PC-3 (cell line): ENCODE data around the gene TFF2. TPM values are rescaled to one million over a fixed set of nuclear protein-coding genes. Genes with fewer than 3 reads are reported as not detected.

ENCODE experiments used
- ATAC-seq: fragments of 200-7000 bp; cut with Tn5 transposase; 2 replicates; pipeline ENCODE4 v1.9.1; 2020; ENCODE audit warnings: mild to moderate bottlenecking, moderate library complexity
- BruUV-seq: library from RNA; stranded (reverse); fragments of 400-500 nt; replicated peaks from 2 replicates; lab custom pipeline; 2021; lab: Mats Ljungman, UMichigan
- CTCF ChIA-PET: fragments of 300-600 bp; sonication (Branson Sonifier 250); formaldehyde crosslinking; loops from one replicate; lab custom pipeline; 2022; ENCODE audit warnings: antibody characterized with exemption; lab: Charles Lee
- POLR2A ChIA-PET: fragments of 300-600 bp; sonication (Branson Sonifier 250); formaldehyde crosslinking; loops from one replicate; lab custom pipeline; 2022; ENCODE audit warnings: antibody characterized with exemption; ENCODE audit not compliant: unreplicated experiment; lab: Charles Lee
- DNase-seq: peaks from one replicate; pipeline ENCODE4 v3.0.0-alpha.2; 2015
- H2AFZ ChIP-seq: fragments of 300-600 bp; sonication (generic); 2 replicates; pipeline ENCODE4 v1.6.0; 2016; ENCODE audit warnings: antibody characterized with exemption, low read length
- H3F3A ChIP-seq: fragments of 300-600 bp; sonication (generic); one replicate; pipeline ENCODE4 v1.6.0; 2017; ENCODE audit warnings: antibody characterized with exemption, low read length, control low read depth, mild to moderate bottlenecking; ENCODE audit not compliant: unreplicated experiment
- H3K27ac ChIP-seq: fragments of 300-600 bp; sonication (generic); 2 replicates; pipeline ENCODE4 v1.5.1; 2016; ENCODE audit warnings: mild to moderate bottlenecking, low read length
- H3K27me3 ChIP-seq: fragments of 300-600 bp; sonication (generic); 2 replicates; pipeline ENCODE4 v1.6.1; 2016; ENCODE audit warnings: low read length, mixed read lengths
- H3K36me3 ChIP-seq: fragments of 300-600 bp; sonication (generic); 2 replicates; pipeline ENCODE4 v1.6.1; 2016; ENCODE audit warnings: low read depth, mixed run types, low read length, mixed read lengths
- H3K4me1 ChIP-seq: fragments of 300-600 bp; sonication (generic); 2 replicates; pipeline ENCODE4 v1.5.1; 2016; ENCODE audit warnings: low read length; ENCODE audit not compliant: insufficient read depth
- H3K4me2 ChIP-seq: fragments of 300-600 bp; sonication (generic); 2 replicates; pipeline ENCODE4 v1.6.0; 2016; ENCODE audit warnings: low read length
- H3K4me3 ChIP-seq: fragments of 300-600 bp; sonication (generic); 2 replicates; pipeline ENCODE4 v1.5.1; 2016; ENCODE audit warnings: mild to moderate bottlenecking, low read length, mixed read lengths
- H3K79me2 ChIP-seq: fragments of 300-600 bp; sonication (generic); 2 replicates; pipeline ENCODE4 v1.6.1; 2017; ENCODE audit warnings: low read length, mixed read lengths
- H3K9ac ChIP-seq: fragments of 300-600 bp; sonication (generic); 2 replicates; pipeline ENCODE4 v1.6.0; 2016; ENCODE audit warnings: mild to moderate bottlenecking, low read length
- H3K9me2 ChIP-seq: fragments of 300-600 bp; sonication (generic); replicated peaks from 2 replicates; pipeline ENCODE4 v1.6.1; 2016; ENCODE audit warnings: mixed run types, low read length, mixed read lengths
- H3K9me3 ChIP-seq: fragments of 300-600 bp; sonication (generic); 2 replicates; pipeline ENCODE4 v1.6.1; 2016; ENCODE audit warnings: low read length, mixed read lengths
- H4K20me1 ChIP-seq: fragments of 300-600 bp; sonication (generic); 2 replicates; pipeline ENCODE4 v1.6.1; 2016; ENCODE audit warnings: low read length, mixed read lengths
- EZH2 ChIP-seq: fragments of 300-600 bp; sonication (generic); IDR thresholded peaks from one replicate; pipeline ENCODE4 v1.6.1; 2017; ENCODE audit warnings: antibody characterized with exemption, mild to moderate bottlenecking, low read length; ENCODE audit not compliant: unreplicated experiment
- EZH2phosphoT487 ChIP-seq: fragments of 300-600 bp; sonication (generic); IDR thresholded peaks from 2 replicates; pipeline ENCODE4 v1.6.1; 2018; ENCODE audit warnings: mild to moderate bottlenecking, antibody characterized with exemption, low read length, borderline replicate concordance
- intact Hi-C: fragments of 100-400 bp; cut with micrococcal nuclease; formaldehyde crosslinking; loops from 2 replicates; pipeline ENCODE4 v1.9.0; 2023
- total RNA-seq: library from RNA; depleted of rRNA; stranded (reverse); fragments of >200 nt; gene quantifications from 2 replicates; pipeline ENCODE4 v1.2.3, GENCODE V29; 2014
- TF ChIP-seq, protein P1 (sequence below): fragments of 300-600 bp; sonication (generic); conservative IDR thresholded peaks from 2 replicates; pipeline ENCODE4 v1.5.1; 2017; ENCODE audit warnings: antibody characterized with exemption, low read depth, mild to moderate bottlenecking, low read length

Gene TFF2
- total RNA-seq, 1 experiment from 2014 or later = 21.1 TPM

DNA sequence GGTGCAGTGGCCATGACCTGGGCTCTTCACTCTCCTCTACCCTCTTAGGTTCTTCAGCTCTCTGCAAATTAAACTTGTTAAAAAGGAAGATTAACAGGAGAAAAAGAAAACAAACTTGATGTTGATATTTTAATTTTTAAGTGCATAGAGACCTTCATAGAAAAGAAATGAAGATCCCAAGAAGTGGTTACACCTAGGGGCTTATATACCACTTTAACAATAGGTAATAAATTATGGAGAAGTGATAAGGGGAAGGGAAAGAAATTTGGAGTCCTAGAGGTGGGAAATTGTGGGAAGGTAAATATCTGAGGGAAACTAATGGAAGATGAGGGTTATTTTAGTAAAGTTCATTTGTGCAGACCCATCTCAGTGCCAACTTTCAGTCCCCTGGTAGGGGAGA lies 19.1 kb downstream of the TFF2 start:
- H3K9ac ChIP-seq = no peak overlapping the region
- H3K4me2 ChIP-seq = no peak overlapping the region
- intact Hi-C loops = no loop called here
- H3K36me3 ChIP-seq = no peaks in the 10 kb centered on the region
- no peaks in the 10 kb centered on the region for H3F3A ChIP-seq
- ATAC-seq = no peak
- no peaks in the 10 kb centered on the region for H4K20me1 ChIP-seq
- no peak overlapping the region for H3K4me3 ChIP-seq
- H3K4me1 ChIP-seq = no peaks in the 10 kb centered on the region
- ChIA-PET CTCF (no interaction called here), POLR2A (no interaction called here)
- H3K27ac ChIP-seq = no peak overlapping the region
- H2AFZ ChIP-seq = no peak overlapping the region
- BruUV-seq = no TSS peak
- TF ChIP-seq EZH2phosphoT487 (no peak), EZH2 (no peak)
- TF ChIP-seq, protein P1, sequence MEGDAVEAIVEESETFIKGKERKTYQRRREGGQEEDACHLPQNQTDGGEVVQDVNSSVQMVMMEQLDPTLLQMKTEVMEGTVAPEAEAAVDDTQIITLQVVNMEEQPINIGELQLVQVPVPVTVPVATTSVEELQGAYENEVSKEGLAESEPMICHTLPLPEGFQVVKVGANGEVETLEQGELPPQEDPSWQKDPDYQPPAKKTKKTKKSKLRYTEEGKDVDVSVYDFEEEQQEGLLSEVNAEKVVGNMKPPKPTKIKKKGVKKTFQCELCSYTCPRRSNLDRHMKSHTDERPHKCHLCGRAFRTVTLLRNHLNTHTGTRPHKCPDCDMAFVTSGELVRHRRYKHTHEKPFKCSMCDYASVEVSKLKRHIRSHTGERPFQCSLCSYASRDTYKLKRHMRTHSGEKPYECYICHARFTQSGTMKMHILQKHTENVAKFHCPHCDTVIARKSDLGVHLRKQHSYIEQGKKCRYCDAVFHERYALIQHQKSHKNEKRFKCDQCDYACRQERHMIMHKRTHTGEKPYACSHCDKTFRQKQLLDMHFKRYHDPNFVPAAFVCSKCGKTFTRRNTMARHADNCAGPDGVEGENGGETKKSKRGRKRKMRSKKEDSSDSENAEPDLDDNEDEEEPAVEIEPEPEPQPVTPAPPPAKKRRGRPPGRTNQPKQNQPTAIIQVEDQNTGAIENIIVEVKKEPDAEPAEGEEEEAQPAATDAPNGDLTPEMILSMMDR = no peak
- H3K27me3 ChIP-seq = peaks cover 5% of the 10 kb centered on the region; the same call in 1 of the 2 replicates
- no peaks in the 10 kb centered on the region for H3K9me2 ChIP-seq
- no peaks in the 10 kb centered on the region for H3K9me3 ChIP-seq
- H3K79me2 ChIP-seq = no peaks in the 10 kb centered on the region
- no peak for DNase-seq

DNA sequence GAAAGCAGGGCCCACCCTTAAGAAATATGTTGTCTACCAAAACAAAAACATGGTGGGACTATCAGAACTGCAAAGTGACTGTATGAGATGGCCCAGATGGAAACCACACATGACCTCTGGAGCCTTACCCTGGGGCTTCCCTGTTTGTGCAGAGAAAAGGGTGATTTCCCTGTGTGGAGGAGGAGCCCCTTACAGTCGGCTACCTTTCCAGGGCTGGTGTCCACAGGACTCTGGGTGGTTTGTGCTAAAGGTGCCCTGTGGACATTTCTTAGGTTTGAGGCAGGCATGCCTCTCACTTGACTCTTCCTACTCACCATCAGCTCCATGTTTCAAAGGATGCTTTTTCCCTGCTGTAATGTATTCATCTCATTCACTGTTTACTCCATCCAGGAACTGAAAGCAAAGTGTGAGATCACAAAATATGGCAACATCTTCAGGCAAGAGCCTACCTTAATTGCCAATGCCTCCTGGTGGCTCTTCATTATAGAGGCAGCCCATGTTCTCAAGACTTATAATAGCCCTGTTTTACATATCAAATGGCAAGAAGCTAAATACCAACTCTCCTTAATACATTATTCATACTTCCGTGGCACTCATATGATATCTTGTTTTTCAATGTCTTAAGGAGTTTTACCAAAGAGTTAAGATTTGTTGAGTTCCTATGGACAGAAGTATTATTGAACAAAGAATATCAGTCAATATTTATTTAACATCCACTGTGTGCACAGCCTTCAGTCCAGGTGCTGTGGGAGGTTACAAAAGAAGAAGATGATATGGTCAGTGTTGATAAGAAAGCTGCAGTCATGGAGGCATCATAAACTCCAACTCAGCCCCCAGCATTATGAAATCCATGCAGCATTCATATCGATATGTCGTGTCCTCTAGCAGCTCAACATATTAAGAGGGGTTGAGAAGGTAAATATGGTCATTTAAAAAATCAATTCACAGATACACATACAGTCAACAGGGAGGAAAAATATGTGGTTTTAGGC lies 20.1 kb downstream of the TFF2 start:
- Histone ChIP-seq H3K27ac (no peak overlapping the region), H3K4me2 (no peak overlapping the region), H3K9me2 (no peaks in the 10 kb centered on the region), H3K4me3 (no peak overlapping the region), H3K9ac (no peak overlapping the region), H4K20me1 (no peaks in the 10 kb centered on the region), H2AFZ (no peak overlapping the region), H3K27me3 (peaks cover 9% of the 10 kb centered on the region), H3K79me2 (no peaks in the 10 kb centered on the region), H3K4me1 (no peaks in the 10 kb centered on the region), H3K9me3 (no peaks in the 10 kb centered on the region), H3F3A (no peaks in the 10 kb centered on the region), H3K36me3 (no peaks in the 10 kb centered on the region)
- ATAC-seq = no peak
- DNase-seq = no peak
- no TSS peak for BruUV-seq
- CTCF ChIA-PET = no interaction called here
- POLR2A ChIA-PET = no interaction called here
- TF ChIP-seq EZH2phosphoT487 (no peak), EZH2 (no peak)
- TF ChIP-seq, protein P1 = no peak
- intact Hi-C loops = no loop called here

GRCh38 chr21:42324896-42325295 lies 25.9 kb downstream of the TFF2 start:
- Histone ChIP-seq H3K9me2 (no peaks in the 10 kb centered on the region), H3F3A (no peaks in the 10 kb centered on the region), H3K36me3 (no peaks in the 10 kb centered on the region), H3K4me1 (no peaks in the 10 kb centered on the region), H3K27ac (no peak overlapping the region), H3K79me2 (no peaks in the 10 kb centered on the region), H3K9ac (no peak overlapping the region), H2AFZ (no peak overlapping the region), H4K20me1 (no peaks in the 10 kb centered on the region), H3K4me3 (no peak overlapping the region), H3K27me3 (peaks cover 27% of the 10 kb centered on the region), H3K4me2 (no peak overlapping the region), H3K9me3 (no peaks in the 10 kb centered on the region)
- TF ChIP-seq EZH2phosphoT487 (no peak), EZH2 (no peak)
- ChIA-PET CTCF (no interaction called here), POLR2A (interaction anchor here (0.5 kb wide), 1 partner anchor 38 kb away, joined by 7 read pairs; no protein-coding TSS in a partner anchor)
- intact Hi-C loops = no loop called here
- ATAC-seq (no peak), DNase-seq (no peak)
- no TSS peak for BruUV-seq
